ENCODE data around the gene RTTN.
"Not testable (repeated sequence)": the region's sequence is repeated elsewhere in the genome, so short reads cannot be mapped to it uniquely, and the experiment has no call there.

The RTTN gene

DNA sequence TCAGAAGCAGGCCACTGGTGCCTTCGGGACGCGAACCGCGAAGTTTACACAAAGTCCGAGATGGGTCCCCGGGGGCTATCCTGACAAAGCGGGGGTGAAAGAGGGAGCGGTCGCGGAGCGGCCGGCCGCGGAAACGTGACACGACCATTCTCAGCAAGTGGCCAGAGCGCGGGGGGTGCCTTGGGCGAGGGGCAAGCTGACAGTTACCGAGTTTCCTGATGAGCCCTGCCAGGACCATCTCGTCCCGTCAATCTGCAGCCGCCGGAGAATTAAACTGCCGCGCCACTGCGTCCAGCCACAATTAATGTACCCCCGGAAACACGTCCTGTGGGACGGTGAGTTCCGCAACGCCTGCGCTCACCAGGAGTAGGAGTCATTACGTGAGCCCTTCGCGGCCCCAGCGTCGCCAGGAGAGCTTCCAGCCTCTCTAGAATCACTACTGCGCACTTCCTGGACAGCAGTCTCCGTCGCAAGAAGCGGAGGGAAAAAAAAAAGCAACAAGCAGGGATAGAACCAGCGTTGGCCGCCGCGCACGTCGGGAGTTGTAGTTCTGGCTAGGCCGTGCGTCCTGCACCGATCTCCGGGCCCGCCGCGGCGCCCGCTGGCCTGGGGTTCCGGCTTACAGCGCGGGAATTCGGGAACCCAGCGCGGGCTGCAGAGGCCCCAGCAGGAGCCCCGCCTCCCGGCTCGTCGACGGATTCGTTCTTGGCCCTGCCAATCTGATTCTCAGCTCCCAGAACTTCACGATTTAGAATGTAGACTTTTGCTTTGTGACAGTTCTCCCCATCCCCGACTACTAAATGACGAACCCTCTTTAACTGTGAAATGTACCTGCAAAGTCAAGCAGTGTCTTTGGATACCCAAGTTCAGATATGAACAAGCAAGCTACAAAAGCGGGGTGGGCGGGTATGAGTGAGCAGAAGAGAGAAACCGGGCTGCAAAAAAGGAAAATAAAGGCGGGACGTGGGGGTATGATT is at the start of gene RTTN:
TSS of gene RTTN (minus strand) at position 267 of the 977 bp plus-strand sequence. CDS start at position 238, 29 bp downstream.
- peak; percentile 85 for DNase-seq

DNA sequence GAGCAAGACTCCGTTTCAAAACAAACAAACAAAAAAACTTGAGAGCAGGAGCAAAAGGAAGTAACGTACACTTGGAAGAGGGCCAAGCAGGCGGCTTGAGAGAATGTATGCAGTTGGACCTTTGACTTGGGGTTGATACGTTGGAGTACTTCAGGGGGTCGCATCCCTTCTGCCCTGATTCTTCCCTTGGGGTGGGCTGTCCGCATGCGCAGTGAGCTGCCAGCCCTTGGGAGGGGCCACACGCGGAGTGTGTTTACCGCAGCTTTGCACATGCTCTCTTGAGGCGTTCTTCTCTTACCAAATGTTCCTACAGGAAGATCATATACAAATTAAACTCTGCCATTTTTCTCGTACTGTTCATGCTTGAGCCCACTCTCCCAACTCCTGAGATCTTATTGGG is 45.3 kb upstream of the RTTN start:
- no peak for DNase-seq

DNA sequence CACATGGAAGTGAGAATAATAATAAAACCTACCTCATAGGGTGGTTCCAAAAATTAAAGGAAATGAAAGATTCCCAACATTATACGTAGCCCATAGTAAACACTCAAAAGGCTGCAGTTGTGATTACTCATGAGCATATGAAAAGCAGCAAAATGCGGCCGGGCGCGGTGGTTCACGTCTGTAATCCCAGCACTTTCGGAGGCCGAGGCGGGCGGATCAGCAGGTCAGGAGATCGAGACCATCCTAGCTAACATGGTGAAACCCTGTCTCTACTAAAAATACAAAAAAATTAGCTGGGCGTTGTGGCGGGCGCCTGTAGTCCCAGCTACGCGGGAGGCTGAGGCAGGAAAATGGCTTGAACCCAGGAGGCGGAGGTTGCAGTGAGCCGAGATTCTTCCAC is 44.4 kb upstream of the RTTN start:
- not testable (repeated sequence) for DNase-seq

- no peak for DNase-seq
These were observed 43.6 kb upstream of the RTTN start for GRCh38 chr18:70249118-70249517.

DNA sequence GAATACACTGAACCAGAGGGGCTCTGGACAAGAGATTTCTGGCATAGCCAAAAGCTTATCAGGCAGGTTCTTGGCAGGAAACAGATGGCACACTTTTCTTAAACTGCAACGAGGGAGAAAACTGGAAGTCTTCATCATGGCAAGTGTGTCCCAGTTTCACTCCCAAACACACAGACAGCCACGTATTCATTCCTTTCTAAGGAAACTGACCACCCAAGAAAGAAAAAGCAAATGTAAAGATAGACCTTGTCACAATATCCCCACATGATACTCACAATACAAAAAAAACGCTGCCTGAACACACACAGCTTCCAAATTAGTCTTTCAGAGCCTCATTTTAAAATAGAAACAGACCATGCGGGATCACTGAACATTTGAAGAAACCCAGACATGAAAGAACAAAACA is 40.6 kb upstream of the RTTN start:
- DNase-seq = no peak

GRCh38 chr18:70243131-70243929 is 37.8 kb upstream of the RTTN start:
- DNase-seq = no peak

GRCh38 chr18:70236921-70237320 is 31.4 kb upstream of the RTTN start:
- DNase-seq = not testable (repeated sequence)

- no peak for DNase-seq
These were observed 30.0 kb upstream of the RTTN start for GRCh38 chr18:70235478-70235877.

DNA sequence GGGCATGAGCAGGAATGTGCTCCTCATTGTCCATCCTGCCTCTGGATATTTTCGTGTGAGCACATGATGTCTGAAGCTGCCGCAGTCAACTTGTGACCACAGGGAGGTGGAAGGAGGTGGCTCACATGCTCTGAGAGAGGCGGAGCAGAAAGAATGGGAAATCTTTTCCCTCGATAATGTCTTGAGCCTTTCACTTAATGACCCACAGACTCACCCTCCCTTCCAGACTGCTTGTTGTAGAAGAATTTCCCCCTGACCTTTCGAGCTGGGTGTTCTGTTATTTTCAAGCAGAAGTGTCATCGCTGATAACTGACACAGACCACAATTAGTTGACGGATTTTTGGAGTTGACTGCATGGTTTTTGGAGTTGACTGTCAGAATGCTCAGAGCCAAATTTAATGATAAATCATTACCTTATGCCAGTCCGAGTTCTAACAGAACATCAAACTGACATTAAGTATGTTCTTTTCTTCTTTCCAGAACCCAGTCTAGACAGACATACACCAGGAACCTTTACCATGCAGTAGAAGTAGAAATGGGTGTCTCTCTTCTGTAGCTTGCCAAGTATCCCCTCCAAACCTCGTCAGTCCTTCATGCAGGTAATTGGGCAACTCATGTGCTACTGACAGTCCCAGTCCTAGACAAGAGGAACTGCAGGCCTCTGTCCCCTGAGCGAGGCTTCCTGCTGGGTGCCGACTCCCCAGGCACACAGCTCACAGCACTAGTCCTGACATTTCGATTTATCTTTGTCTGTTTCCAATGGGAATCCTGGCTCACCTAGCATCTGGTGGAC is 29.4 kb upstream of the RTTN start:
- no peak for DNase-seq

DNA sequence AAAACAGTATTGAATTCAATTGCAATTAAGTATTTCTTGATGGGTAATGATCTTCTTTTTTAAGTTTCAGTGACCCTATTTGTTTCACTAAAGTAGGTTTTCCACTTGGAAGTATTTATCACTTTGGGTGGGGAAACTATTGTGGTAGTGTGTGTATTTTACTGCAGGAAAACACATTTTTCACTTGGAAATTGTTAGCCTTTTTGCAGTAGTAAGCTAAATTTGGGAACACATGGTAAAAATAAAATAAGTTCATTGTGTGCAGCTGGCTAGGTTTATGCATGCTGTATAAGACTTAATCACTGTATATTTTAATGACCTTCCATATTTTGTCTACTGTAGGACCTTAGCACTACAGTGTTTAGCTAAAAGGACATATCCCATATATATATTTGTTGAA is 28.5 kb upstream of the RTTN start:
- DNase-seq = no peak

GRCh38 chr18:70232261-70232660 is 26.8 kb upstream of the RTTN start:
- no peak for DNase-seq

DNA sequence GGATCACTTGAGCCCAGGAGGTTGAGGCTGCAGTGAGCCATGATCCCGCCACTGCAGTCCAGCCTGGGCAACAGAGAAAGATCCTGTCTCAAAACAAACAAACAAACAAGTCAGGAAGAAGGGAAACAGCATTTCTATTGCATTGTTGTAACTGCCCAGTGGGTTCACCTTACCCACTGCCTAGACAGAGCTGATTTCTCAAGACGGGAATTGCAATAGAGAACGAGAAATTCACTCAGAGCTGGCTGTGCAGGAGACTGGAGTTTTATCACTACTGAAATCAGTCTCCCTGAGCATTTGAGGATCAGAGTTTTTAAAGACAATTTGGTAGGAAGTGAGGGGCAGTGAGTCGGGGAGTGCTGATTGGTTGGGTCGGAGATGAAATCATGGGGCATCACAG is 24.2 kb upstream of the RTTN start:
- no peak for DNase-seq

DNA sequence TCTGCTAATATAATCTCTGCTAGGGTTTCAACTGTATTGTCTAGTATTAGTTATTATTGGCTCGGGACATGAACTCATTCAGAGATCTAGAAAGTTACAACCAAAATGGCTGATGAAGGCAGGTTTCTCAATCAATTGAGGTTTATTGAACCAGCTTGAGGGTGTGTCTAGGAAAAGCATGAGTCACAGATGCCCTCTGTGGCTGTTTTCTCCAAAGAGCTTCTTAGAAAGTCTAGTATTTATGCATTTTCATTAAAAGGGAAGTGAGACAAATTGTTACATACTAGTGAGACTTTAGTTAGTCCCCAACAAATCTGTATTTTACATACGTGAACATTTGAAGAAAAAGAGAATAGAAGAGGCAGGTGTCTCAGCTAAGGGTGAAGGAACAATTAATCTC is 23.0 kb upstream of the RTTN start:
- DNase-seq = no peak

GRCh38 chr18:70227438-70227837 is 22.0 kb upstream of the RTTN start:
- no peak for DNase-seq

- no peak for DNase-seq
These were observed 16.4 kb upstream of the RTTN start for GRCh38 chr18:70221915-70222278.

GRCh38 chr18:70221156-70221914 is 15.8 kb upstream of the RTTN start:
- DNase-seq = no peak

DNA sequence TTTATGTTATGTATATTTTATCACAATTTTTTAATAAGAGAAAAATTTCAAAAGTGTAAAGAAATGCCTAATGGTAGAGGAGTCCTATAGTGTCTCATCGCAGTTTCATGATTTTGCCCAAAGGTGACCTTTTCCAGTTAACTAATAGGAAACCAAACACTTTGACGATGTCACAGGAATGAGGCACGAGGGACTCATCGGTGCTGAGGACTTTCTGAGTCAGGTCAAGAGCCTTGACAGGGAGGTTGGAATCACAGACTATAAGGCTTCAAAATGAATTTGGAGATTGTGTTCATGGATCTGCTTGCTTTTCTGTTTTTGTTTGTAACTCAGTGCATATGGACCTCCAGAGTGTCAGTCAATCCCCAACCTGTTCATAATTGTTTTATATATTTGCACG is 15.1 kb upstream of the RTTN start:
- DNase-seq = no peak

DNA sequence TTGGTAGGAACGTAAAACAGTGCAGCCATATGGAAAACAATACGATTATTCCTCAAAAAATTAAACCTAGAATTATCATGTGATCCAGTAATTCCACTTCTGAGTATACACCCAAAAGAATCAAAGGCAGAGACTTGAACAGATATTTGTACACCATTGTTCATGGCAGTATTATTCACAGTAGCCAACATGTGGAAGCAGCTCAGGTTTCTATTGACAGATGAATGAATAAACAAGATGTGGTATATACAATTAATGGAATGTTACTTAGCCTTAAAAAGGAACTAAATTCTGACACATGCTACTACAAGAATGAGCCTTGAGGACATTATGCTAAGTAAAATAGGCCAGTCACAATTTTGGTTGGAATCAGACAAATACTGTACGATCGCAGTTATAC is 14.2 kb upstream of the RTTN start:
- DNase-seq = no peak

DNA sequence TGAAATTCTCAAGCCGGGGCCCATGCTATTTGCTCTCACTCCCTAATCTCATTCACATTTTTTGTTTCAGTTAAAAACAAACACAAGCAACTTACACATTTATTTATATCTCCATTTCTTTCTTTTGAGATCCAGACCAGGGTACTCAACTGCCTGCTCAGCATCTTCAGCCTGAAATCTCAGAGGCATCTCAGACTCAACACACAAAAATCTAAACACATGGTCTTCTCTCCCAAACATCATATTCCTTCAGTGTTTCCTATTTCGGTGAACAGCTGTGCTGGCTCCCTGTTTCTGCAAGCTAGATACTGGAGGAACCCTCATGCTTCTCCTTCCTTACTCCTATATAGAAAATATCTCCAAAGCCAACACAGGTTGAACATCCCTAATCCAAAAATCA is 11.3 kb upstream of the RTTN start:
- no peak for DNase-seq

DNA sequence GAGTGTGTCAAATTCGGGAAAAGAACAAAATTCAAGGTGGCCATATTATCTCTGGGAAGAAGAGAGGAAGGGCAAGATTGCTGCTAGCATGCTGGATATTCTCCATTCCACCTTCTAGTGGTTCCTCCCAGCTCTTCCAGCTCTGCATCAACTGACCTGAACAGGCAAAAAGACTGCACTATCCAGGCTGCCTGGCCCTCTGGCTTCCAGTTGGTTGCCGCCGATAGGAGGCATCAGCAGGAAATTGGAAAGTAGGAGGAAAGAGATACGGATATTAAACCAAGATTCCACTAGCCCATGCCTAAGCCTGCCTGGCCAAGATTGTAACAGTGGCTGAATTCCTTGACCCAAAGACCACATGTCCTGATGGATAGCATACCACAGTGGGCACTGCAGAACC is 1.7 kb upstream of the RTTN start:
- no peak for DNase-seq

GRCh38 chr18:70200286-70200685 is 5.2 kb downstream of the RTTN start:
- no peak for DNase-seq

DNA sequence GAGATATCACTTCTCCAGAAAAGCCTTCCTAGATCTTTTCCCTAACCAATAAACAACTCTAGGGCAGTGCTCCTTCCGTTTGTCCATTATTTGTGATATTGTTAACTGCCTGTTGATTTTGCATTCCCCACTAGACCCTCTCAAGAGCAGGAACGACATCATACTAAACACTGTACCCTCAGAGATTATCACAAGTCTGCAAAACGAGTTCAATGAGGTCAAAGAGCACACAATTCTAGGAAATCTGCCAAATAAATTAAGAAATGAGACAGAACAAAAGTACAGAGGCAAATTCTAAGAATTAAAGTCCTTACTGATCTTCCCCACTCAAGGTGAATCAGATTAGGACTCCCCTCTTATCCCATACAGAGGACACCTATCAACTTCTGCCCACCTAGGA is 7.6 kb downstream of the RTTN start:
- no peak for DNase-seq
